Stimulated activated CD4-positive, alpha-beta T cell treated with anti-CD3 and anti-CD28 coated beads, Interleukin-4, amount 100 ng/mL, for 1 hour (primary cell): ENCODE data around the gene SLC41A2.
"Not testable (repeated sequence)": the region's sequence is repeated elsewhere in the genome, so short reads cannot be mapped to it uniquely, and the experiment has no call there.

ENCODE experiments used
- DNase-seq: peaks from one replicate; pipeline ENCODE4 v3.0.0-alpha.2; 2020

The SLC41A2 gene

DNA sequence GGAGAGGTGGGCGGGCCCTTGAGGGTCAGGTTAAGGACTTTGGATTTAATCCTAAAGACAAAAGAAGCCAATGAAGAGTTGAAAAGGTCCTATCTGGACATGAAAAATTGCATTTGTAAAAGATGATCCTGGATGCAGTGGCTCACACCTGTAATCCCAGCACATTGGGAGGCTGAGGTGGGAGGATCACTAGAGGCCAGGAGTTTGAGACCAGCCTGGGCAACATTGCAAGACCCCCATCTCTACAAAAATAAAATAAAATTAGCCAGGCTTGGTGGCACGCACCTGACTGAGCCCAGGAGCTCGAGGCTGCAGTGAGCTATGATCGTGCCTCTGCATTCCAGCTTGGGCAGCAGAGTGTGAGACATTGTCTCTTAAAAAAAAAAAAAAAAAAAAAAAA, 2.4 kb upstream of the SLC41A2 start:
- no peak for DNase-seq

- no peak for DNase-seq
Observed at GRCh38 chr12:104959335-104959841, 1.3 kb upstream of the SLC41A2 start.

- no peak for DNase-seq
Observed at GRCh38 chr12:104958805-104959334, 780 bp upstream of the SLC41A2 start.

DNA sequence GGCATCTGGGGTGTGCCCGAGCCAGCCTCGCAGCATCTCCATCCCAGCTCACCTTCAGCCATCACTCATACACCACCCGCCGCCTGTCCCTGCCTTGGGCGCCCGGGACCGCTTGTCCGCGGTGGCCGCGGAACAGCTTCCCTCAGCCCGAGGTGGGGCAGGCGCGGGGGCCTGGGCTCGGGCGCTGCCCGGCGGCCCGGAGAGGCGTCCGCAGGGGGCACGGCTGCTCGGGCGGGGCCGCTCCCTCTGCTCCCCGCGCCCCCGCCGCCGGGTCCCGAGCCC, 430 bp downstream of the SLC41A2 start:
- DNase-seq: peak; percentile 31

DNA sequence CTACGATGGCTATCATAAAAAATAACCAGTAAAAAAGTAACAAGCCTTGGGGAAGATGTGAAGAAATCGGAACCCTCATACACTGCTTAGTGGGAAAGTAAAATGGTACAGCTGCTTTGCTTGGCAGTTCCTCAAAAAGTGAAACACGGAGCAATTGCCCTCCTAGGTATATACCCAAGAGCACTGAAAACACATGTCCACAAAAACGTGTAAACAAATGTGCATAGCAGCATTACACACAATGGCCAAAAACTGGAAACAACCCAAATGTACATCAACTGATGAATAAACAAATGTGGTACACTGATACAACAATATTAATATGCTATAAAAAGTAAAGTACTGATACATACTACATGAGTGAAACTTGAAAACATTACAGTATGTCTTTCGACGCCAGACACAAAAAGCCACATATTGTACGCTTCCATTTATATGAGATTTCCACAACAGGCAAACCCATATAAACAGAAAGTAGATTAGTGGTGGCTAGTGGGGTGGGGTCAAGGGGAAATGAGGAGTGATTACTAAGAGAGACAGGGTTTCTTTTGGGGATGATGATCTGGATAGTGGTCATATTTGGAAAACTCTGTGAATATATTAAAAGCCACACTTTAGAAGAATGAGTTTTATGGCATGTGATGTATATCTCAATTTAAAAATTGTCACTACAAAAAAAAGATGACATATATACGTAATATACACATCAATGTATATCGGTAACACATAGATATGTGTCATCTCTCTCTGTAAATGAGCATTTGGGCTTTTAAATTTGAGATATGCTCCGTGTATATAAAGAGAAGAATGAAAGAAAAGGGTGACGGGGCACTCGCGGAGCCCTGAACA, 996 bp downstream of the SLC41A2 start:
- DNase-seq: no peak

DNA sequence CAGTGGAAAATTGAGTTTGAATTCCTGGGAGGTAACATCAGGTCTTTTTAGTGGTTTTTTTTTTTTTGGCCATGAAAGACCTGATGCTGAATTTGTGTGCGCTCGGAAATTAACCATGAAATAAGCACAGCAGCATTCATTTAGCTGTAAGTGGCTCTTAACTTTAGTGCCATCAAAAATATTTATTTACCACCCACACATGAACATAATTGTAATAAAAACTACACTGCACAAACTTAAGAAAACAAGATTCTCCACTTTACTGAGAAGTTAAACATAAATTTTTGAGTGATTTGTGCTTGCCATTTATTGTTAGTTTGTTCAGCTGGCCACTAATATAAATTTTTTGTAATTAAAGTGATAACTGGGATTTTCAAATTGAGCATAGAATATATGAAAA, 2.4 kb downstream of the SLC41A2 start:
- no peak for DNase-seq

- DNase-seq: no peak
Observed at GRCh38 chr12:104953323-104953722, 4.8 kb downstream of the SLC41A2 start.

- no peak for DNase-seq
Observed at GRCh38 chr12:104952816-104953215, 5.3 kb downstream of the SLC41A2 start.

DNA sequence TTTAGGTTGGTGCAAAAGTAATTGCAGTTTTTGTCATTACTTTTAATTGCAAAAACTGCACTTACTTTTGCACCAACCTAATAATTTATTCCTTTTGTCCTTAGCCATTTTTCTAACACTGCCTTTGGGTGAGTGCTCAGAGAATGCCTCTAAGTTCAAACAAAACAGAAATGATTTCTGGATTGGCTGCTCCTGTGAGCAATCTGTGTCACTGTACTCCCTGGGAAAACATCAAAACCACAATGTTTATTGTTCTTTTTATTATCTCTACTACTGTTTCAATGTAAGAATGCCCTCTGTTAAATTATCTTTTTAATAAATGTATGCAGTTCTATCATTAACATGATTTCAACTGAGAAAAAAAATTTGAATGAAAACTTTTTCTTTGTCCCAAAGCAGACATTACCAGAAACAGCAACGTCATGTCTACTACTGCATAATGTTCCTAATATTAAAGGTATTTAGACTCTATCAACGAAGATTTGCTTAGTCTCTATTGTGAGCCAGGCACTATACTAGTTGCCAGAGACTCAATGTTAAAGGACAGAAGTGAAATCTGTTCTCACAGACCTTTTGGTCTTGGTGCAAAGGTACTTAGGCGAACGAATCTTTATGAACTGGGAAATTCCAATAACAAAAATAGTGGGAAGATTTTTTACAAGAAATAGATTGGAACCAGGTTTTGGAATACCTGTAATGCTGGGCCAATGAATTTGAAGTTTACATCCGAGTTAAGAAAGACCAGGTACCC, 6.2 kb downstream of the SLC41A2 start:
- DNase-seq: no peak

- DNase-seq: not testable (repeated sequence)
Observed at GRCh38 chr12:104948716-104949115, 9.4 kb downstream of the SLC41A2 start.

DNA sequence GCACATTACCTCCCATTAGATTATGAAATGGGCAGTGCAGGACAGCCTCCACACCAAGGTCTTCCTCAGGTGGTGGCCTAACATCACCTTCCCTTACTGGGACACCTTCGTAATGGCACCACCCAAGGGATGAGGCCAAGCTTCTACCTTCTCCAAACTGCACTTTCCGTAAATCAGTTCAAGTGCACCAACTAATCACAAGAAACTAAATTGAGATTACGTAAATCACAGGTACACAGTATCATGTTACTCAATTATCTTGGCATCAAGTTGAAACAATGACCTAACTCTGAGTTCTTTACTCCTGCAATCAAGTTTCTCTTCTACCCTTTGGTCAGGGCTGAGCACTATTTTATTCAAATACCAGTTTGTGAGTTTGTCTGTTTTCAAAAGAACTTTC, 13.8 kb downstream of the SLC41A2 start:
- DNase-seq: no peak

DNA sequence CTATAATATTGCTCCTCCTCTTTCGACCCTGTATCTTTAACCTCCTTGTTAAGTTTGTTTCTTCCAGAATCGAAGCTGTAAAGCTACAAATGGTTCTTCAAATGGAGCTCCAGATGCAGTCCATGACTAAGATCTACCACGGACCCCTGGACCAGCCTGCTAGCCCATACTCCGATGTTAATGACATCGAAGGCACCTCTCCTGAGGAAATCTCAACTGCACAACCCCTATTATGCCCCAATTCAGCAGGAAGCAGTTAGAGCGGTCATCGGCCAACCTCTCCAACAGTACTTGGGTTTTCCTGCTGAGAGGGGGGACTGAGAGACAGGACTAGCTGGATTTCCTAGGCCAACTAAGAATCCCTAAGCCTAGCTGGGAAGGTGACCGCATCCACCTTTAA, 14.7 kb downstream of the SLC41A2 start:
- DNase-seq: not testable (repeated sequence)

- DNase-seq: no peak
Observed at GRCh38 chr12:104942075-104942474, 16.0 kb downstream of the SLC41A2 start.

GRCh38 chr12:104941454-104941853, 16.6 kb downstream of the SLC41A2 start:
- no peak for DNase-seq

- DNase-seq: no peak
Observed at GRCh38 chr12:104939089-104939488, 19.0 kb downstream of the SLC41A2 start.

DNA sequence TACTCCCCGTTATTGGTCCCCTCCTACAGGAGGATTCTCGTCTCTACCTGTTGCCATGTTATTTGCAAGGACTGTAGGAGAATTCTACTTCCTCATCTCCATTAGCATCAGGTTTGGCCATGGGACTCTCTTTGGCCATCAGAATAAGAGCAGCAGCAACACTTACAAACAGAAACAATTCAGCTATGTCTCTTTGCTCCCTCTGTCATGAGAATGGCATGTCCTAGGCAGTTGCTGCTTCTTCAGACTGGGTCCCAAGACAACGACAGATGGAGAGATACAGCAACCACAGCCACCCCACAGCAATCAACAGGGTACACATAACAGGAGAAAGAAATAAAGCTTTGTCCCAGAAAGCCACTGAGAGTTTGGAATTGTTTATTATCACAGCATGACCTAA, 19.7 kb downstream of the SLC41A2 start:
- DNase-seq: no peak

DNA sequence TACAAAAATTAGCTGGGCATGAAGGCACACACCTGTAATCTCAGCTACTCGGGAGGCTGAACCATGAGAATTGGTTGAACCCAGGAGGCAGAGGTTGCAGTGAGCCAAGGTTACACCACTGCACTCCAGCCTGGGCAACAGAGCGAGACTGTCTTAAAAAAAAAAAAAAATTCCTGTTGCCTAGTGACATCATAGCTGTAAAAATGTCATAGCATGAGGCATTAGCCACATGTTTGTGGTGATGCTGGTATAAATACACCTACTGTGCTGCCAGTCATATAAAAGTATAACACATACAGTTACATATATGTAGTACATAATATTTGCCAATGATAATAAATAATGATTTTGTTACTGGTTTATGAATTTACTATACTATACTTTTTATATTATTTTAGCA, 22.2 kb downstream of the SLC41A2 start:
- no peak for DNase-seq

DNA sequence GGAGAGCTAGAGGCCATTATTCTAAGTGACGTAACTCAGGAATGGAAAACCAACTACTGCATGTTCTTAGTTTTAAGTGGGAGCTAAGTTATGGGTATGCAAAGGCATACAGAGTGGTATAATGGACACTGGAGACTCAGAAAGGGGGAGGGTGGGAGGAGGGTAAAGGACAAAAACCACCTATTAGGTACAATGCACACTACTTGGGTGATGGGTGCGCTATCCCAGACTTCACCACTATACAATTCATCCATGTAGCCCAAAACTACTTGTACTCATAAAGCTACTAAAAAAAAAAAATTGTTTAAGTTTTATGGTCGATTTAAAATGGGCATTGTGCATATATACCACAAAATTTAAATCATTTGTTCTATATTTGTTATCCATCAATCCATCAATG, 24.3 kb downstream of the SLC41A2 start:
- DNase-seq: no peak

DNA sequence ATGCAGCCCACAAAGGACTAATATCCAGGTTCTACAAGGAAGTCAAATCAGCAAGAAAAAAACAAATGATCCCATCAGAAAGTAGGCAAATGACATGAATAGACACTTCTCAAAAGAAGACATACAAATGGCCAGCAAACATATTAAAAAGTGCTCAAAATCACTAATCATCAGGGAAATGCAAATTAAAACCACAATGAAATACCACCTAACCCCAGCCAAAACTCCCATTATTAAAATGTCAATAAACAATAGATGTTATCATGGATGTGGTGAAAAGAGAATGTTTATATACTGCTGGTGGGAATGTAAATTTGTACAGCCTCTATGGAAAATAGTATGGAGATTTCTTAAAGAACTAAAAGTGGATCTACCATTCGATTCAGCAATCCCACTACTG, 25.0 kb downstream of the SLC41A2 start:
- no peak for DNase-seq

GRCh38 chr12:104930388-104931326, 27.4 kb downstream of the SLC41A2 start:
- peak; percentile 18 for DNase-seq

DNA sequence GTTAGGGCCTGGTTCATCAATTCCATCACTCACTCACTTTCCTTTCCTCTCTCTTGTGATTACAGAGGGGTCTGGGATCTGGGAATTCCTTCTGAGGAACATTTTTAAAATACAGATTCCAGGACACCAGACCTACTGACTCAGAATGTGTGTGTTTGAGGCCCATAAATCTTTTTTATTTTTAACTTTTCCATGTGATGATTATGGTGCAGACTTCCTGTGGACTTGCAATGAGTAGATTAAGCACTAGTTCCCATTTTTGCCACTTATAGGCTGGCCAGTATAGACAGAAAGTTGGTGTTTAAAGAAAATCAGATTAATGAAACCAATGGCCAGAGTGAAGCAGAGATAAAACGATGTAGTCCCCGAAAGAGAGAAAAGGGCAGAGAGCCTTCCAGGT, 28.1 kb downstream of the SLC41A2 start:
- no peak for DNase-seq

- no peak for DNase-seq
Observed at GRCh38 chr12:104929368-104929767, 28.7 kb downstream of the SLC41A2 start.
